HuH-7.5 (cell line): ENCODE measurements around the gene CARD11.
"Not testable (repeated sequence)": the region's sequence is repeated elsewhere in the genome, so short reads cannot be mapped to it uniquely, and the experiment has no call there.

Experiments used
- DNase-seq: peaks from one replicate; pipeline ENCODE4 v3.0.0; 2011; ENCODE audit warnings: low spot score

CARD11 gene

GRCh38 chr7:2962865-2963264 is 80.8 kb downstream of the CARD11 start:
- DNase-seq = no peak

- DNase-seq = no peak
Observed at GRCh38 chr7:2959828-2960599, 83.7 kb downstream of the CARD11 start.

- no peak for DNase-seq
Observed at GRCh38 chr7:2959103-2959680, 84.5 kb downstream of the CARD11 start.

- no peak for DNase-seq
Observed at GRCh38 chr7:2958416-2959102, 85.1 kb downstream of the CARD11 start.

GRCh38 chr7:2957369-2957727 is 86.3 kb downstream of the CARD11 start:
- DNase-seq = not testable (repeated sequence)

GRCh38 chr7:2956526-2957368 is 86.9 kb downstream of the CARD11 start:
- DNase-seq = no peak

- no peak for DNase-seq
Observed at GRCh38 chr7:2956076-2956475, 87.6 kb downstream of the CARD11 start.

GRCh38 chr7:2955269-2955668 is 88.4 kb downstream of the CARD11 start:
- DNase-seq = no peak

GRCh38 chr7:2954433-2954853 is 89.2 kb downstream of the CARD11 start:
- no peak for DNase-seq

- DNase-seq = no peak
Observed at GRCh38 chr7:2953588-2954407, 89.9 kb downstream of the CARD11 start.

GRCh38 chr7:2953099-2953498 is 90.6 kb downstream of the CARD11 start:
- DNase-seq = no peak

- DNase-seq = no peak
Observed at GRCh38 chr7:2952316-2952715, 91.4 kb downstream of the CARD11 start.

GRCh38 chr7:2950578-2950977 is 93.1 kb downstream of the CARD11 start:
- DNase-seq = no peak

GRCh38 chr7:2948749-2949148 is 94.9 kb downstream of the CARD11 start:
- DNase-seq = no peak

- DNase-seq = no peak
Observed at GRCh38 chr7:2947058-2947780, 96.4 kb downstream of the CARD11 start.

- no peak for DNase-seq
Observed at GRCh38 chr7:2945171-2945570, 98.5 kb downstream of the CARD11 start.

- no peak for DNase-seq
Observed at GRCh38 chr7:2944739-2945138, 98.9 kb downstream of the CARD11 start.

GRCh38 chr7:2943851-2944601 is 99.6 kb downstream of the CARD11 start:
- no peak for DNase-seq

- DNase-seq = no peak
Observed at GRCh38 chr7:2941216-2941859, 102.3 kb downstream of the CARD11 start.

- DNase-seq = no peak
Observed at GRCh38 chr7:2940466-2940865, 103.2 kb downstream of the CARD11 start.
